Activated T-helper 2 cell treated with anti-CD3 and anti-CD28 coated beads, Interferon-gamma antibody, Interleukin-2, Interleukin-4, amounts not matched to agents 10 μg/mL and 5 μg/mL and 100 μg/mL, durations not matched to agents 14 hours and 24 hours and 36 hours (primary cell): ENCODE data around the gene FANCI. TPM values are rescaled to one million over a fixed set of nuclear protein-coding genes. Genes with fewer than 3 reads are reported as not detected.
"Not testable (repeated sequence)": the region's sequence is repeated elsewhere in the genome, so short reads cannot be mapped to it uniquely, and the experiment has no call there.

Experiments used
- DNase-seq: peaks from one replicate; pipeline ENCODE4 v3.0.0; 2021; ENCODE audit warnings: low spot score
- H3K27ac Mint-ChIP-seq: one replicate; pipeline ENCODE4 v1.8.0; 2021; ENCODE audit warnings: mixed read lengths
- H3K27me3 Mint-ChIP-seq: one replicate; pipeline ENCODE4 v1.8.0; 2021; ENCODE audit warnings: low read depth, mixed read lengths
- H3K36me3 Mint-ChIP-seq: one replicate; pipeline ENCODE4 v1.8.0; 2021; ENCODE audit warnings: low read depth, mixed read lengths
- H3K4me1 Mint-ChIP-seq: one replicate; pipeline ENCODE4 v1.8.0; 2021; ENCODE audit warnings: low read depth, mixed read lengths
- H3K4me3 Mint-ChIP-seq: one replicate; pipeline ENCODE4 v1.8.0; 2021; ENCODE audit warnings: low read depth, mild to moderate bottlenecking, moderate library complexity, mixed read lengths
- H3K9me3 Mint-ChIP-seq: one replicate; pipeline ENCODE4 v1.8.0; 2021; ENCODE audit warnings: mixed read lengths
- intact Hi-C: fragments of 100-400 bp; cut with micrococcal nuclease; formaldehyde crosslinking; loops from one replicate; pipeline ENCODE4 v1.15.1; 2023
- total RNA-seq: library from RNA; stranded (reverse); gene quantifications from 2 replicates; pipeline ENCODE4 v1.2.3, GENCODE V29; 2022

The FANCI gene
- total RNA-seq, 1 donor from 2014 or later, result 176 TPM

GRCh38 chr15:89227425-89227824 is 16.4 kb upstream of the FANCI start:
- Mint-ChIP-seq H3K9me3 (no peaks in the 10 kb centered on the region), H3K27ac (no peak overlapping the region), H3K27me3 (peaks cover 5% of the 10 kb centered on the region), H3K4me3 (no peak overlapping the region), H3K4me1 (peaks cover 5% of the 10 kb centered on the region), H3K36me3 (no peaks in the 10 kb centered on the region)
- intact Hi-C loops, result no loop called here
- DNase-seq, result no peak

GRCh38 chr15:89230277-89230676 is 13.5 kb upstream of the FANCI start:
- Mint-ChIP-seq H3K9me3 (no peaks in the 10 kb centered on the region), H3K4me3 (no peak overlapping the region), H3K36me3 (no peaks in the 10 kb centered on the region), H3K4me1 (peaks cover 5% of the 10 kb centered on the region), H3K27ac (no peak overlapping the region), H3K27me3 (peaks cover 14% of the 10 kb centered on the region)
- intact Hi-C loops, result no loop called here
- DNase-seq, result no peak

- H3K4me3 Mint-ChIP-seq, result no peak overlapping the region
- no peaks in the 10 kb centered on the region for H3K36me3 Mint-ChIP-seq
- peaks cover 5% of the 10 kb centered on the region for H3K4me1 Mint-ChIP-seq
- DNase-seq, result no peak
- H3K27me3 Mint-ChIP-seq, result peaks cover 19% of the 10 kb centered on the region
- intact Hi-C loops, result no loop called here
- no peaks in the 10 kb centered on the region for H3K9me3 Mint-ChIP-seq
- no peak overlapping the region for H3K27ac Mint-ChIP-seq
Measured at GRCh38 chr15:89231832-89232231, 11.9 kb upstream of the FANCI start.

GRCh38 chr15:89239883-89240810 is 3.6 kb upstream of the FANCI start:
- Mint-ChIP-seq H3K4me1 (peaks cover 12% of the 10 kb centered on the region), H3K27me3 (peaks cover 27% of the 10 kb centered on the region)
- DNase-seq, H3K9me3 Mint-ChIP-seq, intact Hi-C loops, H3K4me3 Mint-ChIP-seq, H3K27ac Mint-ChIP-seq, H3K36me3 Mint-ChIP-seq: not testable (repeated sequence)

GRCh38 chr15:89243046-89243690 is 611 bp upstream of the FANCI start:
- Mint-ChIP-seq H3K4me1 (peaks cover 34% of the 10 kb centered on the region), H3K9me3 (no peaks in the 10 kb centered on the region), H3K27ac (peak overlapping the region; percentile 89), H3K27me3 (peaks cover 11% of the 10 kb centered on the region), H3K36me3 (peaks cover 36% of the 10 kb centered on the region), H3K4me3 (peak overlapping the region; percentile 95)
- DNase-seq, result no peak
- intact Hi-C loops, result loop anchor here (1.0 kb wide), 1 partner anchor 92 kb away; no protein-coding TSS in a partner anchor

- Mint-ChIP-seq H3K27me3 (peaks cover 2% of the 10 kb centered on the region), H3K4me3 (peak overlapping the region; percentile 95), H3K27ac (peak overlapping the region; percentile 89), H3K36me3 (peaks cover 50% of the 10 kb centered on the region), H3K4me1 (peaks cover 38% of the 10 kb centered on the region), H3K9me3 (peaks cover 2% of the 10 kb centered on the region)
- DNase-seq, result no peak
- intact Hi-C loops, result loop anchor here (1.0 kb wide), 1 partner anchor 40 kb away; no protein-coding TSS in a partner anchor
Measured at GRCh38 chr15:89244574-89244903, 760 bp downstream of the FANCI start.

GRCh38 chr15:89247446-89247845 is 3.7 kb downstream of the FANCI start:
- intact Hi-C loops, result loop anchor here (5.0 kb wide), 1 partner anchor 55 kb away; no protein-coding TSS in a partner anchor
- no peak overlapping the region for H3K4me3 Mint-ChIP-seq

GRCh38 chr15:89248584-89248983 is 4.8 kb downstream of the FANCI start:
- Mint-ChIP-seq H3K27ac (no peak overlapping the region), H3K36me3 (peaks cover 83% of the 10 kb centered on the region), H3K27me3 (no peaks in the 10 kb centered on the region), H3K4me3 (no peak overlapping the region), H3K9me3 (peaks cover 5% of the 10 kb centered on the region), H3K4me1 (peaks cover 37% of the 10 kb centered on the region)
- DNase-seq, result no peak
- intact Hi-C loops, result loop anchor here (5.0 kb wide), 1 partner anchor 54 kb away; no protein-coding TSS in a partner anchor

More at GRCh38 chr15:89247446-89247845, 3.7 kb downstream of the FANCI start:
- H3K9me3 Mint-ChIP-seq, result peaks cover 5% of the 10 kb centered on the region
- H3K27me3 Mint-ChIP-seq, result no peaks in the 10 kb centered on the region
- no peak for DNase-seq
- peaks cover 73% of the 10 kb centered on the region for H3K36me3 Mint-ChIP-seq
- H3K27ac Mint-ChIP-seq, result no peak overlapping the region
- peaks cover 42% of the 10 kb centered on the region for H3K4me1 Mint-ChIP-seq

GRCh38 chr15:89250142-89250541 is 6.4 kb downstream of the FANCI start:
- peaks cover 34% of the 10 kb centered on the region for H3K4me1 Mint-ChIP-seq
- H3K27ac Mint-ChIP-seq, result not testable (repeated sequence)

GRCh38 chr15:89277281-89277680 is 33.5 kb downstream of the FANCI start:
- H3K9me3 Mint-ChIP-seq, DNase-seq, H3K4me1 Mint-ChIP-seq, intact Hi-C loops, H3K27ac Mint-ChIP-seq, H3K4me3 Mint-ChIP-seq, H3K27me3 Mint-ChIP-seq: not testable (repeated sequence)
- peaks cover 53% of the 10 kb centered on the region for H3K36me3 Mint-ChIP-seq

More at GRCh38 chr15:89250142-89250541, 6.4 kb downstream of the FANCI start:
- H3K36me3 Mint-ChIP-seq, result peaks cover 84% of the 10 kb centered on the region
- H3K9me3 Mint-ChIP-seq, DNase-seq, H3K4me3 Mint-ChIP-seq, H3K27me3 Mint-ChIP-seq, intact Hi-C loops: not testable (repeated sequence)

- Mint-ChIP-seq H3K4me1 (peaks cover 7% of the 10 kb centered on the region), H3K4me3 (no peak overlapping the region), H3K9me3 (no peaks in the 10 kb centered on the region), H3K27ac (no peak overlapping the region), H3K36me3 (peaks cover 61% of the 10 kb centered on the region), H3K27me3 (no peaks in the 10 kb centered on the region)
- DNase-seq, result no peak
- intact Hi-C loops, result no loop called here
Measured at GRCh38 chr15:89278307-89278706, 34.5 kb downstream of the FANCI start.

GRCh38 chr15:89282631-89283030 is 38.9 kb downstream of the FANCI start:
- Mint-ChIP-seq H3K27me3 (no peaks in the 10 kb centered on the region), H3K9me3 (no peaks in the 10 kb centered on the region), H3K4me3 (no peak overlapping the region), H3K4me1 (peaks cover 6% of the 10 kb centered on the region), H3K27ac (no peak overlapping the region), H3K36me3 (peaks cover 76% of the 10 kb centered on the region)
- intact Hi-C loops, result no loop called here
- no peak for DNase-seq

- no peaks in the 10 kb centered on the region for H3K9me3 Mint-ChIP-seq
- H3K36me3 Mint-ChIP-seq, result peaks cover 79% of the 10 kb centered on the region
- intact Hi-C loops, result no loop called here
- no peaks in the 10 kb centered on the region for H3K27me3 Mint-ChIP-seq
- H3K4me1 Mint-ChIP-seq, result peaks cover 4% of the 10 kb centered on the region
- no peak for DNase-seq
- no peak overlapping the region for H3K4me3 Mint-ChIP-seq
- H3K27ac Mint-ChIP-seq, result no peak overlapping the region
Measured at GRCh38 chr15:89283201-89283600, 39.4 kb downstream of the FANCI start.
